Naive thymus-derived CD8-positive, alpha-beta T cell (primary cell): Measurements from ENCODE around the gene PLCH1. TPM values are rescaled to one million over a fixed set of nuclear protein-coding genes. Genes with fewer than 3 reads are reported as not detected.
"Not testable (repeated sequence)": the region's sequence is repeated elsewhere in the genome, so short reads cannot be mapped to it uniquely, and the experiment has no call there.

ENCODE experiments used
- ATAC-seq, 2 donors: fragments of 150-1000 bp; cut with Tn5 transposase in 1 of 2; sonication (Bioruptor Pico), chemical (Tn5 transposase) in 1 of 2; 1 replicate in 1 of 2; 2 replicates in 1 of 2; pipeline ENCODE4 v1.10.0; 2021; ENCODE audit warnings: mild to moderate bottlenecking in 2 of 2, moderate library complexity in 2 of 2
- POLR2A ChIA-PET: fragments of 350-600 bp; sonication (Branson Sonifier 250); formaldehyde crosslinking; loops from one replicate; lab custom pipeline; 2021; ENCODE audit warnings: antibody characterized with exemption; lab: Charles Lee
- DNase-seq, 10 donors: peaks; one replicate each; pipeline versions ENCODE4 v3.0.0 to v3.0.0-alpha.2; 2020 to 2022
- H3K27ac Mint-ChIP-seq, 10 donors: one replicate each; pipeline ENCODE4 v1.8.0; 2020 to 2022; ENCODE audit warnings: mild to moderate bottlenecking in 10 of 10, mixed read lengths in 10 of 10, moderate library complexity in 4 of 10, inconsistent platforms in 1 of 10
- H3K27me3 Mint-ChIP-seq, 5 donors: one replicate each; pipeline ENCODE4 v1.8.0; 2021 to 2022; ENCODE audit warnings: mixed read lengths in 5 of 5
- H3K36me3 Mint-ChIP-seq, 3 donors: one replicate each; pipeline ENCODE4 v1.8.0; 2020 to 2022; ENCODE audit warnings: mixed read lengths in 3 of 3, mild to moderate bottlenecking in 2 of 3, inconsistent platforms in 1 of 3
- H3K4me1 Mint-ChIP-seq, 4 donors: one replicate each; pipeline ENCODE4 v1.8.0; 2021 to 2022; ENCODE audit warnings: mixed read lengths in 4 of 4
- H3K4me3 Mint-ChIP-seq, 10 donors: one replicate each; pipeline ENCODE4 v1.8.0; 2020 to 2022; ENCODE audit warnings: mild to moderate bottlenecking in 10 of 10, mixed read lengths in 10 of 10, moderate library complexity in 6 of 10, inconsistent platforms in 1 of 10
- H3K9me3 Mint-ChIP-seq, 9 donors: one replicate each; pipeline ENCODE4 v1.8.0; 2020 to 2022; ENCODE audit warnings: mixed read lengths in 9 of 9, mild to moderate bottlenecking in 3 of 9, inconsistent platforms in 1 of 9, moderate library complexity in 1 of 9
- polyA plus RNA-seq, 3 donors: library from polyadenylated mRNA; unstranded; fragments of 300-500 nt; fragmentation: Illumina TruSeq; gene quantifications; one replicate each; pipeline ENCODE4 v1.2.3, GENCODE V29; 2021
- total RNA-seq, 8 experiments: library from RNA in 2 of 8; stranded (reverse) in 2 of 8; gene quantifications; one replicate each; pipeline ENCODE4 v1.2.3 and lab custom pipeline; 2021 to 2026

Gene PLCH1
- total and polyA plus RNA-seq, 5 experiments from 2014 or later = not detected

- Mint-ChIP-seq H3K4me3 (no peak overlapping the region), H3K36me3 (no peaks in the 10 kb centered on the region), H3K27me3 (peaks cover 0 to 4% (median 0%) of the 10 kb centered on the region in 5 donors), H3K4me1 (no peaks in the 10 kb centered on the region), H3K9me3 (no peaks in the 10 kb centered on the region), H3K27ac (no peak overlapping the region)
- DNase-seq = no peak
- POLR2A ChIA-PET = no interaction called here
- ATAC-seq = no peak
These were observed 98.2 kb downstream of the PLCH1 start for GRCh38 chr3:155646669-155647068.

- no peaks in the 10 kb centered on the region for H3K9me3 Mint-ChIP-seq
- DNase-seq = no peak
- no peak overlapping the region for H3K27ac Mint-ChIP-seq
- no peaks in the 10 kb centered on the region for H3K4me1 Mint-ChIP-seq
- H3K4me3 Mint-ChIP-seq = no peak overlapping the region
- H3K36me3 Mint-ChIP-seq = no peaks in the 10 kb centered on the region
- H3K27me3 Mint-ChIP-seq = peaks cover 0 to 4% (median 0%) of the 10 kb centered on the region in 5 donors
- no peak for ATAC-seq
- POLR2A ChIA-PET = no interaction called here
These were observed 98.7 kb downstream of the PLCH1 start for GRCh38 chr3:155646128-155646527.

DNA sequence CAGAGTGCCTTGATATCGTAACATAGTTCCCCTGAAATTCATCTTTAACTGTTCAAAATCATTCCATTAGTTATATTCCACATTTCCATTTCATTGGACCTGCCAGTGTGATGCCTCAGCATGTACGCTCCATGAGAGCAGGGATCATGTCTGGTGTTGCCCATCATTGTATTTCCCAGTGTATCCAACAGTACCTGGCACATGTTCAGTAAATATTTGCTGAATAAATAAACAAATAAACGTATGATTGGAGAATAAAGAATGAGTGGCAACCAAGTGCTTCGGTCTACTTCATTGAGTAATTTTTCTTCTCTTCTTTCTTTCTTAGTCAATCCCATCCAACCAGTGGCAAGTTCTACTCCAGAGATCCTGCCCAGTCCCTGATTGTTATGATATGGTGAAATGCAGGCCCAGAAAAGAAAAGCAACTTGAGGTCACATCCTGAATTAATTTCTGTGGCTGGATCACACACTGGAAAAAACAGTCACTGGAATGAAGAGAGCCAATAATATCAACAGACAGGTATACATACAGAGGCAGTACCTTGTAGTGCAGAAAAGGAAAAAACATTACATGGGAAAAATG, 101.2 kb downstream of the PLCH1 start:
- peaks cover 0 to 10% (median 0%) of the 10 kb centered on the region in 5 donors for H3K27me3 Mint-ChIP-seq
- H3K36me3 Mint-ChIP-seq = no peaks in the 10 kb centered on the region
- no peak for DNase-seq
- no peaks in the 10 kb centered on the region for H3K4me1 Mint-ChIP-seq
- H3K4me3 Mint-ChIP-seq = no peak overlapping the region
- no peaks in the 10 kb centered on the region for H3K9me3 Mint-ChIP-seq
- POLR2A ChIA-PET = no interaction called here
- no peak overlapping the region for H3K27ac Mint-ChIP-seq
- ATAC-seq = no peak

GRCh38 chr3:155641956-155642355, 102.9 kb downstream of the PLCH1 start:
- Mint-ChIP-seq H3K4me3 (no peak overlapping the region), H3K4me1 (no peaks in the 10 kb centered on the region), H3K36me3 (no peaks in the 10 kb centered on the region), H3K27me3 (peaks cover 0 to 6% (median 0%) of the 10 kb centered on the region in 5 donors), H3K9me3 (no peaks in the 10 kb centered on the region), H3K27ac (no peak overlapping the region)
- POLR2A ChIA-PET = no interaction called here
- no peak for DNase-seq
- no peak for ATAC-seq

DNA sequence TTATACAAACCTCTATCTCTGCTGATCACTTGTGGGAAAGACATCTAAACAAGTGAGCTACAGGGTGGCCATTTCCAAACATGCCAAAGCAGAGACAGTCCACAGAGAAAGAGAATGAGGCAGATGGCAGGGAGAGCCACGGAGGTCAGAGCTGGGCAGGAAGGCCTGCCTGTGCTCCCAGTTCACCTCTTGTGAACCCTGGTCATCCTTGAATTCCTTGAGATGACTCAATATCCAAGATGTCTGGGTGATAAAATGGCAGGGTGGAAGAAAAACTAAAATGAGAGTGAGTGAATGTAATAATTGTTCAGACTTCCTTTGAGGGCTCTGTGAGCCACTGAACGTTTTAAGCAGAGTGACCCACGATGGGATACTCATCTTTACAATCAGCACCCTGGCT, 104.8 kb downstream of the PLCH1 start:
- H3K36me3 Mint-ChIP-seq = no peaks in the 10 kb centered on the region
- no peaks in the 10 kb centered on the region for H3K9me3 Mint-ChIP-seq
- DNase-seq = no peak
- POLR2A ChIA-PET = no interaction called here
- ATAC-seq = no peak
- H3K27ac Mint-ChIP-seq = no peak overlapping the region
- H3K27me3 Mint-ChIP-seq = peaks cover 0 to 6% (median 0%) of the 10 kb centered on the region in 5 donors
- no peak overlapping the region for H3K4me3 Mint-ChIP-seq
- no peaks in the 10 kb centered on the region for H3K4me1 Mint-ChIP-seq

DNA sequence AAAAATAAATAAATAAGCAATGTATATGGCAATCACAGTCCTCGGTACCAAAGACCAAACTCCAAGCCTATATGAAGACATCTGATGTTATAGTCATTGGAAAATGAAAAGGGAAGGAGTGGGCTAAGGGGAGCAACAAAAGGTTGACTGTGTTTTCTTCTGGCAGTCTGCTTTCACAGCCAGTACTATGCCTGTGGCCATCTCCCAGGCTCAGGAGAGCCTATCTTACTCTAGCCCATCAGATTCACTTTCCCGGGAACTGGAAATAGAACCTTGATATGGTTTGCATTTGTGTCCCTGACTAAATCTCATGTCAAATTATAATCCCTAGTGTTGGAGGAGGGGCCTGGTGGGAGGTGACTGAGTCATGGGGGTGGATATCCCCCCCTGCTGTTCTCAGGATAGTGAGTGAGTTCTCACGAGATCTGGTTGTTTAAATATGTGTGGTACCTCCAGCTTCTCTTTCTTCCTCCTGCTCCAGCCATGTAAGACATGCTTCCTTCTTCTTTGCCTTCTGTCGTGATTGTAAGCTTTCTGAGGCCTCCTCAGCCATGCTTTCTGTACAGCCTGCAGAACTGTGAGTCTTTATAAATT, 105.3 kb downstream of the PLCH1 start:
- DNase-seq (no peak), ATAC-seq (no peak)
- no peaks in the 10 kb centered on the region for H3K36me3 Mint-ChIP-seq
- H3K4me1 Mint-ChIP-seq = no peaks in the 10 kb centered on the region
- no peak overlapping the region for H3K4me3 Mint-ChIP-seq
- H3K27ac Mint-ChIP-seq = no peak overlapping the region
- peaks cover 0 to 6% (median 0%) of the 10 kb centered on the region in 5 donors for H3K27me3 Mint-ChIP-seq
- POLR2A ChIA-PET = no interaction called here
- H3K9me3 Mint-ChIP-seq = no peaks in the 10 kb centered on the region

- H3K27ac Mint-ChIP-seq, ATAC-seq, H3K4me3 Mint-ChIP-seq, H3K4me1 Mint-ChIP-seq, DNase-seq, POLR2A ChIA-PET, H3K9me3 Mint-ChIP-seq, H3K27me3 Mint-ChIP-seq, H3K36me3 Mint-ChIP-seq: not testable (repeated sequence)
These were observed 106.4 kb downstream of the PLCH1 start for GRCh38 chr3:155638461-155638860.

DNA sequence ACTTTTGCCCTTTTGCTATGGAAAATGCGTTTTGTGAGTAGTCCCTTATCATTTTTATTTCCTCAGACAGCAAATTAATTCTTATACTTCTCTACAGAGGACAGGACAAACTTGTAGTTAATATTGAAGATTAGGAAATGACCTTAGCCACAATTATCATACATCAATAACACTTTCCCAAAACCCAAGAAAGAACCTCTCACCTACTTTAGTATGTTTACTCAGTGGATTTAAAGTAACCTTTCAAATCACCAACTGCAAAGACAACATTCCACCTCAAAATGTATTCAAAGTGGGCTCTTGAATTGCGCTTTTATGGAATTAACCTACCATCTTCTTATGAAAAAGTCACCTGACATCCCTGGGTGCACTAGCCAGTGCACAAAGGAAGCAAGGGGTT, 107.3 kb downstream of the PLCH1 start:
- H3K27me3 Mint-ChIP-seq = peaks cover 0 to 10% (median 0%) of the 10 kb centered on the region in 5 donors
- ATAC-seq (no peak), DNase-seq (no peak)
- no peak overlapping the region for H3K27ac Mint-ChIP-seq
- H3K4me1 Mint-ChIP-seq = no peaks in the 10 kb centered on the region
- H3K4me3 Mint-ChIP-seq = no peak overlapping the region
- POLR2A ChIA-PET = no interaction called here
- H3K36me3 Mint-ChIP-seq = no peaks in the 10 kb centered on the region
- no peaks in the 10 kb centered on the region for H3K9me3 Mint-ChIP-seq

- no peaks in the 10 kb centered on the region for H3K4me1 Mint-ChIP-seq
- H3K27me3 Mint-ChIP-seq = peaks cover 0 to 13% (median 2%) of the 10 kb centered on the region in 5 donors
- no peak overlapping the region for H3K27ac Mint-ChIP-seq
- ATAC-seq (no peak), DNase-seq (no peak)
- no peaks in the 10 kb centered on the region for H3K36me3 Mint-ChIP-seq
- POLR2A ChIA-PET = no interaction called here
- H3K4me3 Mint-ChIP-seq = no peak overlapping the region
- no peaks in the 10 kb centered on the region for H3K9me3 Mint-ChIP-seq
These were observed 109.8 kb downstream of the PLCH1 start for GRCh38 chr3:155635056-155635455.

DNA sequence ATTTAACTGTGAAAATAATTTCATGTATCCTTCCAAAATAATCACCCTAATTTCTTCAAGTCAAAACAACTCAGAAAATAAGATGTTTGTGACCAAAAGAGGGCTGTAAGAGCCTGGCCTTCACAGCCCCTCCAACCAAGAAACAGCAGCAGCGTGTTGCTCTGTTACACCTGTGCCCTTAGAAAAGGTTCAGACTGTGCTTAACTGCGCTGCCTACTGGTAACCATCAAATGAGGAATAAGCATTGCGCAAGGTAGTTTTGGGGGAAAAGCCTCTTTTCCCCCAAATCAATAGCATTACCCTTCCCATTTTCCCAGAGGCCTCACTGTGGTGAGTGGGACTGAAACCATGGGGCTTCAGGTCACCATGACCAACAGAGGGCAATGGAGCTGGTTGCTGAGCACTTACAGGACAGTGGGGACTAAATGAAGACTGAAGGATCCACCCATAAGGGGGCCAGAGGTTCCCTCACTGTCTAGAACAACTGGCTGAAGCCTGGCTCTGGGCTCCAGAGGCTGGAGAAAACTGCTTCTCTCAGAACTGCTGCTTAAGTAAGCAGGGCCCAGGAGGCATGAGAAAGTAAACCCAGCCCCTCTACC, 110.7 kb downstream of the PLCH1 start:
- peaks cover 0 to 13% (median 2%) of the 10 kb centered on the region in 5 donors for H3K27me3 Mint-ChIP-seq
- no peaks in the 10 kb centered on the region for H3K9me3 Mint-ChIP-seq
- no peaks in the 10 kb centered on the region for H3K36me3 Mint-ChIP-seq
- DNase-seq = no peak
- H3K4me1 Mint-ChIP-seq = no peaks in the 10 kb centered on the region
- POLR2A ChIA-PET = no interaction called here
- no peak overlapping the region for H3K4me3 Mint-ChIP-seq
- H3K27ac Mint-ChIP-seq = no peak overlapping the region
- ATAC-seq = no peak

GRCh38 chr3:155631323-155632019, 113.4 kb downstream of the PLCH1 start:
- Mint-ChIP-seq H3K4me1 (no peaks in the 10 kb centered on the region), H3K9me3 (no peaks in the 10 kb centered on the region), H3K36me3 (no peaks in the 10 kb centered on the region), H3K27ac (peak overlapping the region in 1 of 10 donors; percentile 32), H3K4me3 (no peak overlapping the region), H3K27me3 (peaks cover 0 to 13% (median 2%) of the 10 kb centered on the region in 5 donors)
- DNase-seq = no peak
- no peak for ATAC-seq
- POLR2A ChIA-PET = no interaction called here

DNA sequence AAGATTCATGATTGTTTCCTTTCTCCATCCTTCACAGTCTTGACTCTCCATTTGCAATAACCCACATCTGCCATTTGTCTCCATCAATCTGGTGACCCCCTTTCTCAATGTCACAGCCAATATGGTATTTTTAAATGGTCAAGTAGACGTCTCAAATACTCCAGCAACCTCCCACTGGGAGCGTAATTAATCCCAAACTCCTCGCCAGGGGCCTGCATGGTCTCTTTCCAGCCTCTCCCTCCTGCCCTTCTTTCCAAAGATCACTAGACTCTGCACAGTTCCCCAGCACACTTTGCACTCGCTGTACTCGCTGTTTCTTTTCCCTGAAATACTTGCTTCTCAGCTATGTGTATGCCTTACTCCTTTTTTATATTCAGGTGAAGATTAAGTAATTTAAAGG, 115.3 kb downstream of the PLCH1 start:
- peaks cover 0 to 13% (median 2%) of the 10 kb centered on the region in 5 donors for H3K27me3 Mint-ChIP-seq
- no peaks in the 10 kb centered on the region for H3K4me1 Mint-ChIP-seq
- ATAC-seq (no peak), DNase-seq (no peak)
- no peaks in the 10 kb centered on the region for H3K36me3 Mint-ChIP-seq
- peaks cover 0 to 3% (median 0%) of the 10 kb centered on the region in 9 donors for H3K9me3 Mint-ChIP-seq
- H3K4me3 Mint-ChIP-seq = no peak overlapping the region
- no peak overlapping the region for H3K27ac Mint-ChIP-seq
- POLR2A ChIA-PET = no interaction called here

GRCh38 chr3:155629056-155629455, 115.8 kb downstream of the PLCH1 start:
- no peak overlapping the region for H3K27ac Mint-ChIP-seq
- peaks cover 0 to 13% (median 2%) of the 10 kb centered on the region in 5 donors for H3K27me3 Mint-ChIP-seq
- no peak overlapping the region for H3K4me3 Mint-ChIP-seq
- POLR2A ChIA-PET = no interaction called here
- no peaks in the 10 kb centered on the region for H3K36me3 Mint-ChIP-seq
- H3K4me1 Mint-ChIP-seq = no peaks in the 10 kb centered on the region
- no peak for ATAC-seq
- peaks cover 0 to 3% (median 0%) of the 10 kb centered on the region in 9 donors for H3K9me3 Mint-ChIP-seq
- DNase-seq = no peak
